Activated CD4-positive, alpha-beta T cell treated with anti-CD3 and anti-CD28 coated beads, Interleukin-10, Interleukin-2, amounts not matched to agents 100 ng/mL and 50 ng/mL, durations not matched to agents 16 hours and 8 hours (primary cell): ENCODE measurements around the gene INPP5E.
"Not testable (repeated sequence)": the region's sequence is repeated elsewhere in the genome, so short reads cannot be mapped to it uniquely, and the experiment has no call there.

Source experiments
- DNase-seq: peaks from one replicate; pipeline ENCODE4 v3.0.0-alpha.2; 2020

The INPP5E gene

DNA sequence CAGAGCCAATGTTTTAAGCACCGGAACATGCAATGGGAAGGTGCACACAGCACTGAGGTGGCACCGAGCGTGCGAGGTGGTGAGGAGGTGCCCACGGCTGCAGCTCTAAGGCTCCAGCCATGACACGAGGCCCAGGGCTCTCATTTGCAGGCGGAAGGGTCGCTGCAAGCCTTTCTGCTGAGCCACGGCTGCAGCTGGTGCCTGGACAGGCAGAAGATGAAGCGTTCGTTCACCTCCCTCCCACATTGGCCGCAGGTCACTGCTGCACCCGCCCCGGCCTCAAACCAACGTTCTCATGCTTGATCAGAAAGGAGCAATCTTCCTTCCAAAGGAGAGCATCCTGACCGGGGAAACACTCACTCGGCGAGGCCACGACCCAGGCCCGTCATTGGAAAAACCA lies 4.5 kb upstream of the INPP5E start:
- no peak for DNase-seq

GRCh38 chr9:136443687-136444086 lies 4.0 kb upstream of the INPP5E start:
- DNase-seq = no peak

DNA sequence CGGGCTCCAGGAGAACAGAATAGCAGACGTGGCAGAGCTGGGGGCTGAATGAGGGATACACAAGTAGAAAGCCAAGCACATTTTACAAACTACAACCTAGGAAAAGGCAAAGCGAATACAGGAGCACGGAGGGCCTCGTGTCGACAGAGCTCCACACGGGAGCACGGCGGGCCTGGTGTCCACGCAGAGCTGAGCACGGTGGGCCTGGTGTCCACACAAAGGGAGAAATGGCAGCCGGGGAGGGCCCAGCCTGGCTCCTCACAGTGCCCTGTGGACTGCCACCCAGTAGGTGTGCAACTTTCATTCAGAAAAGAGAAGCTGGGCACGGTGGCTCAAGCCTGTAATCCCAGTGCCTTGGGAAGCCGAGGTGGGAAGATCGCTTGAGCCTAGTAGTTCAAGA lies 3.4 kb upstream of the INPP5E start:
- DNase-seq = no peak

GRCh38 chr9:136442265-136442664 lies 2.6 kb upstream of the INPP5E start:
- no peak for DNase-seq

DNA sequence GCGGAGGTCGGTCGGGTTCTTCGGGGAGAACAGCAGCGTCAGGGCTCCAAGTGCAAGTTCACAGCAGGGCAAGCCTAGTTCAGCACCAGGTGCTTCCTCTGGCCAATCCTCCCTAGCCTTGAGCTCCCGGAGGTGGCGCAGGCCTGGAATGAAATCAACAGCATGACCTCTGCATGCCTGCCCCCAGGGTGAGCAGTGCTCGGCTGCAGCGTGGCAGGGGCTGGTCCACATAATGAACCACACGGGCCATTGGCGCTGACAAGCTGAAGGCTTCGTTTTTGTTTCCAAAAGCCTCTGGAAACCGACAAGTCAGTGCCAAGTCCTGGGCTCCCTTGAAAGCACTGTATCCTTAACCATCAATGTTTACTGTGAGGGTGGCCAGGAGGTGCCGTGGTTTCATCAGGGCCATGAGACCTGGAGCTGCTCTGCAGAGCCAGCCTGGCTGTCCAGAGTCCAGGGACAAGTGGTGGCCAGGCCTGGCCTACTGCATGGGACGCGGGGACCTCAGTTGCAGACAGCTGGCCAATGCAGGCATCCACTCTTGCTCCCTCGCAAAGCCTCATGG lies 2.1 kb upstream of the INPP5E start:
- DNase-seq = no peak

DNA sequence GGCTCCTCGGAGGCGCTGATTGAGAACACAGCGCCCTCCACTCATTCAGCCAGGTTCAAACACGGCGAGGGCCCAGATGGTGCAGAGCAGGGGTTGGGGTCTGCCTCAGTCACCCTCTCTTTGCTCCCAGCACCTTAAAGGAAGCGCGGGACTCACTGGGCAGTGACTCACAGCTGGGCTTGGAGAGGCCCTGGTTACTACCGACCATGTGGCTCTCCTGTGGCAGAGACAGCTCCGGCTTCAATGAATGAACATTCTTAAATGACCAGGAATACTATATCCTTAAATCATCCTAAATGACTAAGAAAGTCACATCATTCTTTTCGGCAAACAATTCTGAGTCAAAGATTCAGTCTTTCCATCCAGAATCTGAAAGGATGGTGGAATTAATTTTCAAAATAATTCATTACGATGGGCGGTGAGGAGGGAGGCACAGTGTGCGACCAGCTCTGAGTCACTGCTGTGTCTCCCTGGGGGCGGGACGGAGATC lies 1.6 kb upstream of the INPP5E start:
- DNase-seq = no peak

DNA sequence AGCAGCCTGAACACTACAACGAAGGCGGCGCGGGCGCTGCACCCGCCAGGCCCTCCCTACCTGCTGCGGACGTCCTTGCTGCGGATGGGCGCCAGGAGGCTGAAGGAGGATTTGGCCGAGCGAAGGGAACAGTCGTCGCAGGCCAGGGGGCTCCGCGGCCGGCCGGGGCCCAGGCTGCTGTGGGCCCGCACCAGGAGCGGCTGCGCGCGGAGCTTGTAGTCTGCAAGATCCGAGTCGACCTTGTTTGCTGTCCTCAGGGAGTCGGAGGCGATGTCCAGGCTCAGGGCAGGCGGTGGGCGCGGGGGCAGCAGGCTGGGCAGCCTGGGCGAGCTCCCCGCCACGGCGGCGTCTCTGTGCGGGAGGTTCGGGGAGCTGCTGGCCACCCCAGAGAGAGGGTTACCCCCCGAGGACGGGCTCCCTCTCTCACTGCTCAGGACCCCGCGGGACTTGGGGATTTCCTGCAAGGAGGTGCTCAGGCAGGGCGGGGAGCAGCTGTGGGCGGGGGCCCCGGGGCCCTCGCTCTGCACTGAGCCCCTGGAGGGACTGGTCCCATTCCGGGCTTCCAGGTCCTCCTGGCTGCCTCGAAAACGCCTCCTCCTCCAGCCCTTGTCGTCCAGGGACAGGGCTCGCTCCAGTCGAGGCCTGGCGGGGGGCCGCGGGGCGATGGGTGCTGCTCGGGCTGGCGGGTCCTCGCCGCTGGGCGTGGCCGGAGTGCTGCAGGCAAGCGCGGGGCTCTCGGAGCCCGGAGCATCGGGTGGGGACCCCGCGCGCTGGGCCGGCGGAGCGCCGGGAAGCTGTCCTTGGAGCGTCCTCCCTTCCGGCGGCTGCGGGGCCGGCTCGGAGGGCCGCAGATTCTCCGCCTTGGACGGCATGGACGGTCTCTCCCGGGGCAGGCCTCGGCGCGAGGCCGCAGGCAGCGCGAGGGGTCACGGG lies 831 bp downstream of the INPP5E start:
- peak; percentile 72 for DNase-seq

DNA sequence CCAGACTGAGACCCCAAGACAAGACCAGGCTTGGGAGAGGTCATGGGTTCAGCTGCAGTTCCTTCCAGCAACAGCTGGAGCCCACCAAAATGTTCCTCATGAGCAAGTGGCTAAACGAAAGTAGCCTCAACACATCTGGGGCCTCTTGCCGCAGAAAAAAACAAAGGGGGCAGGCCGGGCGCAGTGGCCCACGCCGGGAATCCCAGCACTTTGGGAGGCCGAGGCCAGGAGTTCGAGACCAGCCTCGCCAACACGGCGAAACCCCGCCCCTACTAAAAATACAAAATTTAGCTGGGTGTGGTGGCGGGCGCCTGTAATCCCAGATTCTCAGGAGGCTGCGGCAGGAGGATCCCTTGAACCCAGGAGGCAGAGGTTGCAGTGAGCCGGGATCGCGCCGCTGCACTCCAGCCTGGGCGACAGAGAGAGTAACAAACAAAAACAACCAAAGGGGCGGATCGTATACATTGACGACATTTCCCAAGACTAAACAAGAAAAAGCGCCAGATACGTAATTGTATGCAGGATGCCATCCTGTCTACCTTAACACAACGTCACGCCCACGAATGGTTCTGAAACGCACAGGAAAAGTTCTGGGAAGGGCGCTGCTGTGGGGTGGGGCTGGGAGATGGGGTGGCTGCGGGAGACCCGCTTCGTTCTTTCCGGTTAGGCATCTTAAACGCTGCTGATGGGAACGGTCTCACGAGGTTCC lies 1.7 kb downstream of the INPP5E start:
- peak; percentile 13 for DNase-seq

DNA sequence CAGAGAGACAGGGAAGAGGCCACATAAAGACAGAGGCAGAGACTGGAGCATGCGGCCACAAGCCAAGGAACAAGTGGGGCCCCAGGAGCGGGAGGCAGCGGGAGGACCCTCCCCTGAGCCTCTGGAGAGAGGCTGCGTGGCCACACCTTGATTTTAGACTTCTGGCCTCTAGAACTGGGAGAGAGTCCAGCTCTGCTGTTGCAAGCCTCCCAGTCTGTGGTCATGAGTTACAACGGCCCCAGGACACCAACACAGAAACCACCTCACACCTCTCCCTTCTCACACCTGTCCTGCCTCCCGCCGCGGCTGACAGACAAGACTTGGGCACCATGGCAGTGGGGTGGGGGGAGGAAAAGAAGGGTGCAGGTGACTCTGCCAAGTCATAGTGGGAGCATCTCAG lies 2.2 kb downstream of the INPP5E start:
- DNase-seq = no peak

DNA sequence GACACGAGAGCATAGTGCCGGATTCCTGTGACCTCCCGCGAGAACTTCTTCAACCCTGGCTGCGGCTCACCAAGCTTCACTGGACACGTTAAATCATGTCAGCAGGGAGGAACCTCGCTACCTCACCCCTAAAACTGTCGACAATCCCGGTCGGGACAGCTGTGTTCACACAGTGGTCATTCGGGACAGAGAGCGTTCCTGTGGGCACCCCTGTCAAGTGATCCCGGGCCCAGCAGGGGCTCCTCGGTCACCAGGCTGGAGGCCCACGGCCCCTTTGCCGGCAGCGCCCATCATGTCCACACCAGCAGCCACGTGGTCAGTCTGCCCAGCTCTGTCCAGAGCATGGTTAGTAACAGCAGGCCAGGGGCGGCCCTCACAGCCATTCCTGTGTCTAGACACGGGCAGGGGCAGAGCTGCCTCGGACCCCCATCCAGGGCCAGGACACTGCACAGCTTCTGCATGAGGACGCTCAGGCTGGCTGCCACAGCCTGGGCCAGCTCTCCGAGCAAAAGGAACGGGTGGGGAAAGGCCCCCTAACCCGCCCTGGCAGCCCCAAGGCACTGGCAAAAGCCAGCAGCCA lies 3.5 kb downstream of the INPP5E start:
- no peak for DNase-seq

- DNase-seq = no peak
Measured at GRCh38 chr9:136434580-136435169, 5.0 kb downstream of the INPP5E start.

- DNase-seq = no peak
Measured at GRCh38 chr9:136433849-136434579, 5.6 kb downstream of the INPP5E start.

- DNase-seq = no peak
Measured at GRCh38 chr9:136433043-136433715, 6.5 kb downstream of the INPP5E start.

DNA sequence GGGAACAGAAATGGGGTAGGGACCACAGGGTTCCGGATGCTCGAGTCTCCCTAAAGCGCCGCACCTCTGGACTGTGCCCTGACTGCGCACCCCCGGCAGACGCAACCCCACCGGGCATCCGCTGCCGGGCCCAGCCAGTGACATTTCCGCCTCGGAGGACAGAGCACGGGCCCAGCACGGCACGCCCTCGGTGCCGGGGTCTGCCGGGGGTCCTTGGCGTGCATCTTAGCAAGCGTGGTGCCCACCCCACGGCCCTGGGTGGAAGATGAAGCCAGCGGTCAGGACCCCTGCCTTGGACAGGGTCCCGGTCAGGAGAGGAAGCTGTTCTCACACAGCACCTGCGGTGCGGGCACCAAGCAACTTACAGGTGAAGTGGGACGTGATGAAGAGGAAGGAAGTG lies 7.1 kb downstream of the INPP5E start:
- DNase-seq = no peak

DNA sequence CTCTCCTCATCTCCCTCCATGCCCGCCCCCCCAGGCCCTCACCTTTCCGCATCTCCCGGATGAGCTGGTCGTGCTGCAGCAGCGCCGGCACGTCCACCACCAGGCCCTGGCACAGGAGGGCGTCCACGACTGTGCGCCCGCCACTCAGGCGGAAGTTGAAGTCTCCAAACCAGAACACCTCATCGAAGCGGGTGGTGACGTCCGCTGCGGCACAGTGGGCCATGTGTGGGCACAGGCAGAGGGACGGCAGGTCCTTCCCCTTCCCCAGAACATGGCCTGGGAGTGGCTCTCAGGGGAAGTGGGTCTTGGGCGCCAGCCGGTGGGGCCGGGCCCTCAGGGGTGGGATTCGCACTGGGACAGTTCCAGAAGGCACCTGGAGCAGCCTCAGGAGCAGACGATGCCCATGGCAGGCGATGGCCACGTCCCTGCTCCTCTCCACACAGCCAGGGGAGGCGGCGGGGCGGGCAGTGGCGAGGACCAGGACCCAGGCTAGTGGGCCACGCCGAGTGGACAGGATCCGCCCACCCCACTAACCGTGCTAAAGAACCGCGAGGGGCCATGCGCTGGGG lies 7.8 kb downstream of the INPP5E start:
- DNase-seq = no peak

DNA sequence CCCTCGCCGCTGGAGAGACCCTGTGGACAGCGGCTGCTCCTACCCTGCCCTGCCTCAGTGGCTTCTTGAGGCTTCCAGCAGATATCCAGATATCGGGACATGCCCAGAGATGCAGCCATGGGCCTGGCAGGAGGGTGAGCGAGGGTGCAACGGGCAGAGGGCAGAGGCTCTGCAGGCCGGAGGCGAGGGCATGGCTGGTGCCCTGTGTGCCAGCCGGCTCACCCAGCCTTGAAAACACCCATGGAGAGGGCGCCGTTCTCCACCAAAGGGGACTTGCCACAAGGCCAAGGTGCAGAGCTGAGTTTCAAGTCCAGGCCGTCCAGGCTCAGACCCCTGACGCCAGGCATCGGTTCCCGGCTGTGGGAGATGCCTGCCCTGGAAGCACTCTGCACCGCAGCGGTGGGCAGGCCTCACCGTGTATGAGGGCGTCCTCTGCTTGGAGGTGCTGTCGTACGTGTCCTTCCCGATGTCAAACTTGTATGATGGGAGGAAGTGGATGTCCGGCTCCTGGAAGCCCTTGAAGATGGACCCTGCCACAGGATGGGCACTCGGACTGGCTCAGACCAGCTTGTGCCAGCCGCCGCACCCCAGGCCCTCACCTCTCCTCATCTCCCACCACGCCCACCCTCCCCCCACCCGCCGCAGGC lies 8.9 kb downstream of the INPP5E start:
- no peak for DNase-seq

DNA sequence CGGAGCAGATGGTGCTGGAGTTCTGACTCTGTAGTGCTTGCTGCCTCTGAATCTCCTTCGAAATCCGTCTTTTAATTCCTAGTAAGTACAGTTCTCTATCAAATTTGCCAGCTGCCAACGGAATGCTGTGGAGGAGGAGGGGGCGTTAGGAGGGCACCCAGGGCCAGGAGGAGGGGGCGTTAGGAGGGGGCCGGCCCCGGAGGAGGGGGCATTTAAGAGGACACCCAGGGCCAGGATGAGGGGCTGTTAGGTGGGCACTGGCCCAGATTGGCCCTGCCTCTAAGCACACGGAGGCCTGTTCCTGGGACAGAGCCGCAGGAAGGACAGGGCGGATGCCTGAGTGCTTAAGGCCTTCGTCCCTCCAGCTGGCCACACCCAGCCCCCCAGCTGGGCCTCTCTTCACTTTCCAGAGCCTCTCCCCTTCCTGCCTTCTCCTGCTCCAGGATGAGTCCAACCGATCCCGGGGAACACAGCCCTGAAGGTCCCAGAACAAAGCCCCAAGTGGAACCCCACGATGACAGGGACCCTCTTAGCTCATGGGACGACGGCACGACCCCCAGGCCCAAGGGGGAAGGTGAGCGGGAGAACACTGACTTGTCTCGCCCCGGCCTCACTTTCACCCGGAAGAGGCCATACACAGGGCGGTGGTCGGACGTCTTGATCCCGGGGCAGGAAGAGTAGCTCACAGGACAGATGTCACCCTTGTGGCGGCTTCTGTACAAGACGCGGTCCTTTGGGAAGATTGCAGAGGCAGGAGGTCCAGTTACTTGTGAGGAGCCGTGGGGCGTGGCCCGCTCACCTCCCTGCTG lies 9.8 kb downstream of the INPP5E start:
- no peak for DNase-seq

GRCh38 chr9:136429075-136429628 lies 10.5 kb downstream of the INPP5E start:
- no peak for DNase-seq

DNA sequence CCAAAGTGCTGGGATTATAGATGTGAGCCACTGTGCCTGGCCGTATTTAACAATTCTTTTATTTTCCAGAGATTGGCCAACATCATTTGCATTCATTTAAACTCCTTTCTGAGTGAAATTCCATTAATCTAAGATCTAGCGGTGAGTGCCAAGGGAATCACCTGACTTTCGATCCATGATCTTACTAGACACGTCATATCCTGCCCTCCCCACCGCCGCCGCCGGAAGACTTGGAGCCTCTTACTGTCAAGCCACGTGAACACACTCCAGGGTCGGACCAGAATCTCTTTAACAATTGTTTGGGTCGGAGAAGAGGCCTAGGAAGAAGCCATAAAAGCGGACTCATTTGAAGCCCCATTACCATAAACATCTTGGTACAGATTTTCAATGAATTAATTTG lies 12.9 kb downstream of the INPP5E start:
- DNase-seq = no peak

- DNase-seq = not testable (repeated sequence)
Measured at GRCh38 chr9:136425367-136425766, 14.3 kb downstream of the INPP5E start.
